HT1080 (cell line): ENCODE results near the gene RASSF3. TPM values are rescaled to one million over a fixed set of nuclear protein-coding genes. Genes with fewer than 3 reads are reported as not detected.
"Not testable (repeated sequence)": the region's sequence is repeated elsewhere in the genome, so short reads cannot be mapped to it uniquely, and the experiment has no call there.

Source experiments
- DNase-seq: peaks from one replicate; pipeline ENCODE4 v3.0.0-alpha.2; 2015; ENCODE audit warnings: low read depth
- polyA plus RNA-seq, 2 experiments: library from polyadenylated mRNA; depleted of rRNA; stranded (reverse); fragments of >200 nt; gene quantifications; 2 replicates each; pipeline ENCODE4 v1.2.3, GENCODE V29; 2015
- total RNA-seq: library from RNA; depleted of rRNA; stranded (reverse); fragments of >200 nt; shearing (Covaris generic); gene quantifications from 2 replicates; pipeline ENCODE4 v1.2.3, GENCODE V29; 2014; rRNA removed

Gene RASSF3, protein sequence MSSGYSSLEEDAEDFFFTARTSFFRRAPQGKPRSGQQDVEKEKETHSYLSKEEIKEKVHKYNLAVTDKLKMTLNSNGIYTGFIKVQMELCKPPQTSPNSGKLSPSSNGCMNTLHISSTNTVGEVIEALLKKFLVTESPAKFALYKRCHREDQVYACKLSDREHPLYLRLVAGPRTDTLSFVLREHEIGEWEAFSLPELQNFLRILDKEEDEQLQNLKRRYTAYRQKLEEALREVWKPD
- total RNA-seq = 16.5 and 19.7 TPM in 2 replicates
- 26.2 and 29.4 TPM in 2 replicates for polyA plus RNA-seq (2015; cell fraction: cytosol; rRNA removed)
- 13.6 and 14.5 TPM in 2 replicates for polyA plus RNA-seq (2015; cell fraction: nucleus; rRNA removed)

DNA sequence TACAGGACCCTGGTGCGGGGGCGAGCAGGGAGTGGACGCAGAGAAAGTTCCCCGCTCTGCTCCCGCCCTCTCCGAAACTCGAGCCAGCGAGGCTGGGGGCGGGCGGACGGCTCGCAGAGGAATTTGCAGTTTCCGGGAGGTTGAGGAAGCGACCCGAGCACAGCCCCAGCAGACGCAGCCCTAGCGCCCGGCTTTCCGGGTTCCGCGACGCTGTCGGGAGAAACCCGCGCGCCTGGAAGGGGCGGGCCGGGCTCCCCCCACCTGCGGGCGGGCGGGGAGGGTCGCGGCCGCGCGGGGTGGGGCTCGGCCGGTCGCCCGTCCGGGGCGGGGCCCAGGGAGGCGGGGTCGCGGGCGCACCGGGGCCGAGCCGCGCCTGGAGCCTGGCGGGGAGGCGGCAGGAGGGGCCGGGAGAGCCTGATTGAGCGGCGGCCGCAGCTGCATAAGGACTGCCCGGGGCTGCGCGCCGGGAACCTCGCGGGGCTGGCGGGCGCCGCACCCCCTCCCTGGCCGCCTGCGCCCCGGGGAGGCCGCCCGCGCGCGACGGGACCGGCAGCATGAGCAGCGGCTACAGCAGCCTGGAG lies at the start of gene RASSF3:
RASSF3 (plus strand) TSS at position 417 of the 581 bp plus-strand sequence; CDS start at position 555, 138 bp downstream.
- DNase-seq = peak; percentile 73

- no peak for DNase-seq
These were observed 48.8 kb upstream of the RASSF3 start for GRCh38 chr12:64561302-64562136.

DNA sequence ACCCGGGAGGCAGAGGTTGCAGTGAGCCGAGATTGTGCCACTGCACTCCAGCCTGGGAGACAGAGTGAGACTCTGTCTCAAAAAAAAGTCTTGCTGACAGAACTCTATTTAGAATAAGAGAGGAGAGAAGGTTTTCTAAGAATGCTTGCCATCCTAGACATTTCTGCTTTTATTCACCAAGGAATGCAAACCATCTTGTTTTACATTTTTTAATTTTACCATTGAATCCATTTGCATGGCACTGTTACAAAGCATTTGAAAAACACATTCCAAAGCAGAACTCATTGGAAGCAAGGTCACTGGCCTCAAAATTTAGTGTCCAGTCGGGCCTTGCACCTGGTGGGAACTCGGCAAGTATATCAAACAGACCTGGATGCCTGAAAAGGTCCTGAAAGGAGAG lies 44.2 kb upstream of the RASSF3 start:
- DNase-seq = no peak

DNA sequence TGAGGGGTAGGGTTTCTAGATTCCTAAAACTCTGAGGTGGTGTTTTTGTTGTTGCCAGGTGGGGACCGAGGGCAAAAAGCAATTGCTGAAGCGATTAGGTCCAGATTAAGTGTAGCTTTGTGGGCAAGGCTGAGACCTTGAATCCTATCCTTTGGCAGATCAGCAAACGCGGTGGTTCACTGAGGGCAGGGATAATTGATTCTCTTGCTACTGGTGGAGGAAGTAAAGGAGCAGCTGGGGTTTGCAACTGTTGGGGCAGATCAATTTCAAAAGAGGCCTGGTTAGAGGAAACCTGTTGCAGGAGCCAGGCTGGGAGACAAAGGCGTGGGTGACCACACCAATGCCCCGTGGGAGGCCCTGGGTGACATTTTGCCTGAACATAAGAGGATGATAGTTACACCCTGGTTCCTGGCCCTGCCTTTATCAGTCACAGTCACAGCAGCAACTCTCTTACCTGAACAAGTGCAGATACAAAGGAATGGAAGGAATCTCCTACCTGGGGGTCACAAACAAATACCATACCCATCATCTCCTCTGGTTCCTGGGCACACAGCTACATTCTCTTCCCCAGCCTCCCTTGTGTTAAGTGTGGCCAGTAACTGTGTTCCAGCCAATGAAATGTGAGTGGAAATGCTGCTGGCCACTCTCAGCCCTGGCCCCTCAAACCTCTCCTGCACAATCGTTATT lies 43.3 kb upstream of the RASSF3 start:
- DNase-seq = no peak

DNA sequence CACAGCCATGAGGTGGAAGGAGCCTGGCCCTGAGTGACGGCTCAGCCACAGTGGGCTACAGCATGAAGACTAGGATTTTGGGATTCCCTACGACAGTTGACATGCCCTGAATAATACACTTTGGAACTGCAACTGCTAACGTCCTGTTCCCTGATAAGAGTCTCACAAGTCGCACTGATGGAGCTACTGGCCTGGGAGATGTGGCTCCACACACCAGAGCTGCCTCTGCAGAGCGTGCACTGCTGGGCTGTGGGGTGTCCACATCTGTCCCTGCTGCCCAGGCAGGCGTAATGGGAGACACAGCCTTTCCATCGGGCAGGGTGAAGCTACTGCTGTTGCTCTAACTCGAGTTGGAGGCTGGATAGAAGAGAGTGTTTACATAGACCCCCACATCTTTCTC lies 42.7 kb upstream of the RASSF3 start:
- DNase-seq = no peak

- no peak for DNase-seq
These were observed 42.0 kb upstream of the RASSF3 start for GRCh38 chr12:64568298-64568697.

GRCh38 chr12:64569923-64570691 lies 40.2 kb upstream of the RASSF3 start:
- DNase-seq = no peak

DNA sequence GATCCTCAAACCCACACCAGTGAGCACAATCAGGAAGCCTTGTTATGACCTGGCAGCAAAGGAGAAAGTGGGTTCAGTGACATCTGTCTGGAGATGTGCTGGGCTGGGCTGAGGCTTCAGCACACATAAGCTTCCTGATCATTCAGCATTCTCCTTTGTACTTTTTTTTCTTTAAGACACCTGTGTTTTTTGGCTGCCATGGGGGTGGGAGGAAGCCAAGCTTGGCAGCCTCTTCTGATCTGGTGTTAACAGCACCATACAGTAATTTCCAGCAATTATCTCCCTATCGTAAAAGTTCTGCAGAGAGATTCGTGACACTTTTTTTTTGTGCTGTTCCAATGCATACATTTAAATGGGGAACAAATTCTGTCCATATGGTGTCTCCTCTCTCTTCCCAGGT lies 38.9 kb upstream of the RASSF3 start:
- no peak for DNase-seq

DNA sequence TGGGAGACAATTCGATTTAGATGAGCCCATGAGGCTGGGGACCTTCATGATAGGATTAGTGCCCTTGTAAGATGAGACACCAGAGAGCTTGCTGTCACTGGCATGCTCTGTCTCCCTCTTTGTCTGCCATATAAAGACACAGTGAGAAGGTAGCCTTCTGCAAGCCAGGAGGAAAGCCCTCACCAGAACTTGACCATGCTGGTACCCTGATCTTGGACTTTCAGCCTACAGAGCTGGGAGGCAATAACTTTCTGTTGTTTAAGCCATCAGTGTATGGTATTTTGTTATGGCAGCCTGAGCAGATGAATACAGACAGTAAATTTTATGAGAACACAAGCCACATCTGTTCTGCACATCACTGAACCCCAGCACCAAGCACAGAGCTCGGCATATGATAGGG lies 38.1 kb upstream of the RASSF3 start:
- DNase-seq = no peak

DNA sequence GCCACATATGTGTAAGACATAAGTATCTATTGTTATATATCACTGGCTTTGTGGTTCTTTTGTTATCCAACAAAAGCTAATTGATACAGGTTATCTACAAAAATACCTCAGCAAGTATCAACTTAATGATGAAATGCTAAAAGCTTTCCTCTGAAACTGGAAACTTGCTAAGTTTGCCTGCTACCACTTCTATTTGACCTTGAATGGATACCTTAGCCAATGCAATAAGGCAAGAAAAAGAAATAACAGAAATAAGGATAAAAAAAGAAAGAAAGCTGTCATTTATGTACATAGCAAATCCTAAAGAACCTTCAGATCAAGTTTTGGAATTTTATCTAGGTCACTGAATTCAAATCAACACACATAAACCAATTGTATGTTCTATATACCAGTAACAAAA lies 35.5 kb upstream of the RASSF3 start:
- no peak for DNase-seq

DNA sequence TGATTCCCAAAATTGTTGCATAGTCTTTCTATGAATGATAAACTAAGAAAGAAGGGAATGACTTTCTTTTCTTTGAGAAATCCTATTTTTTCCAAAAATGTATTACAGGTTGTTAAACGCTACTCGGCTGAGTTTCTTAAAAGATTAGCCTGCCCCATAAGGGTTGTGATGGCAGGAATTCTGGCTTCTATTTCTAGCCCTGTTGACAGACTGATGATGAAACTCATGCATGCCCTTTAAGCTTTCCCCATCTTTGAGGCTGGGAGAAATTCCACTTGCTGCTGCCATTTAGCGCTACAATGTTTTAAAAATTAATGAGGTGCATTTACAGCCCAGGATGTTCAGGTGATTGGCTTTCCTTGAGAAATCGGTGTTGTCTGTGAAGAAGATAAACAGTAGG lies 33.2 kb upstream of the RASSF3 start:
- DNase-seq = no peak

DNA sequence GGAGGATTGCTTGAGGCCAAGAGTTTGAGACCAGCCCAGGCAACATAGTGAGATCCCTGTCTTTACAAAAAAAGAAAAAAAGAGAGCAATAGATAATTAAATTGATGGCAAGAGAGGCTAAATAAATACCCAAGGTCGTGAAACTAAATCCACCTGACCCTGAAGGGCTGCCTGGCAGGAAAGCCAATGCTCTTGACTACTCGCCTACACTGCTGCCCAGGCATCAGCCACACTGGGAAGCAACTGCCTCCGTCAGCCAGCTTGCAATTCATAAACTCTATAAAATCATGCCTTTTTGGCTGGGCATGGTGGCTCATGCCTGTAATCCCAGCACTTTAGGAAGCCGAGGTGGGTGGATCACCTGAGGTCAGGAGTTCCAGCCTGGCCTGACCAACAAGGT lies 31.7 kb upstream of the RASSF3 start:
- DNase-seq = no peak

DNA sequence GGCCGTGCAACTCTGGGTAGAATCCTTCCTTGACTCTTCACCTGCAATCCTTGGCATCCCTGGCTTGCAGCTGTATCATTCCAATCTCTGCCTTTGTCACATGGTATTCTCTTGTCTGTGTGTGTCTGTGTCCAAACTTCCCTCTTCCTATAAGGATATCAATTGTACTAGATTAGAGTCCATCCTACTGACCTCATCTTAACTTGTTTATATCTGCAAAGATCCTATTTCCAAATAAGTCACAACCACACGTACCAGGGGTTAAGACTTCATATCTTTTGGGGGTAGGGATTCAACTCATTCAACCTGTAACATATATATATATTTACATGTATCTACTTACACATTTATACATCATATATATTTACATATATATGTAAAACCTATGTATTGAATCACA lies 29.6 kb upstream of the RASSF3 start:
- no peak for DNase-seq

GRCh38 chr12:64582114-64582513 lies 28.2 kb upstream of the RASSF3 start:
- no peak for DNase-seq

DNA sequence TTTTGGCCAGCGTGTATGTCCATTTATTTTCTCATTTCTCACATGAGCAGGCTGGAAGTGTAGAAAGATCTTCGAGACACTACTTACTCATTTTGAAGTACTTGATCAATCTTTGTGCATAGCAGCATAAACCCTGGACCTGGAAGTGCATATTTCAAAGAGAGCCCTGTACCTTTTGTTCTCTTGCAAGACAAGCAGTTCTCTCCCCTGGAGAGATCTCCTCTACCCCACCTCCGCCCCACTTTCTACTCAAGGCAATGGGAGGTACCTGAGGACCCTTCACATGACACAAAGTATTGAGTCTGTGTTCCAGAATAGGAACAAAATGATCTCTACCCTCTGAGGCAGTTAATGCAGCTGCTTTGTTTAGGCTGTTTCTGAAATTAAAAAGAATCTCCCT lies 27.4 kb upstream of the RASSF3 start:
- DNase-seq = no peak

- DNase-seq = not testable (repeated sequence)
These were observed 26.9 kb upstream of the RASSF3 start for GRCh38 chr12:64583395-64583770.

GRCh38 chr12:64583771-64584421 lies 26.4 kb upstream of the RASSF3 start:
- no peak for DNase-seq

DNA sequence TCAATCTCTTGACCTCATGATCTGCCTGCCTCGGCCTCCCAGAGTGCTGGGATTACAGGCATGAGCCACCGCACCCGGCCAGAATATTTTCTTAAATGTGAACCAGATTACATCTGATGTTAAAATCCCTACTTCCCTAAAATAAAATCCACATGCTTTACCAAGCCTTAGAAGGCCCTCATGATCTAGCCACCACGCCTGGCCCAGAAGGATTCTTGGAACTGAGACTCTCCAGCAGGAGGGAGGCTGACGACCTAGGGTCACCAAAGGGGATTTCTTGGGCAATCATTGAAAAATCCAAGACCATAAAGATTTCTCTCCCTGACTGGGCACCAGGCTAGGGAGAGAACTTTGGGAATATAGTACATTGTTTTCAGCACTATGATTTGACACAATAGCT lies 25.2 kb upstream of the RASSF3 start:
- no peak for DNase-seq

GRCh38 chr12:64587447-64587846 lies 22.8 kb upstream of the RASSF3 start:
- peak; percentile 14 for DNase-seq

- no peak for DNase-seq
These were observed 20.1 kb upstream of the RASSF3 start for GRCh38 chr12:64590183-64590582.
